ENCODE results near the gene RAB29.
A peak's percentile ranks its signal among the peaks of the same experiment; 100 is the strongest.

Gene RAB29

GRCh38 chr1:205748403-205749233 is 26.7 kb downstream of the RAB29 start:
- peak overlapping the region; percentile 98 for H3K27ac ChIP-seq (replicated peaks)
- H3K4me3 ChIP-seq (replicated peaks; ENCODE audit: insufficient read depth, low read length): peak overlapping the region; percentile 87
- DNase-seq (ENCODE audit: low read depth in 1 of 2, low spot score in 1 of 2): peak in 1 of 2 experiments; percentile 45
- peak; percentile 10; the same call in 1 of the 2 replicates for TF ChIP-seq POLR2AphosphoS5 (IDR thresholded peaks at IDR 0.05; ENCODE audit: low read depth)
- no peak for TF ChIP-seq SPI1 (IDR thresholded peaks at IDR 0.05; ENCODE audit: borderline replicate concordance, low read depth)
- no peaks in the 10 kb centered on the region for H3K27me3 ChIP-seq (ENCODE audit: insufficient read depth, poor library complexity, severe bottlenecking)

GRCh38 chr1:205746757-205747412 is 28.4 kb downstream of the RAB29 start:
- Histone ChIP-seq H3K4me3 (replicated peaks; ENCODE audit: insufficient read depth, low read length) (no peak overlapping the region; the same call in 1 of the 2 replicates), H3K27ac (replicated peaks) (no peak overlapping the region), H3K27me3 (ENCODE audit: insufficient read depth, poor library complexity, severe bottlenecking) (no peaks in the 10 kb centered on the region)
- TF ChIP-seq POLR2AphosphoS5 (IDR thresholded peaks at IDR 0.05; ENCODE audit: low read depth) (peak; percentile 41; the same call in 1 of the 2 replicates), GABPA (IDR thresholded peaks at IDR 0.05; ENCODE audit: low read depth) (no peak), REST (IDR thresholded peaks at IDR 0.05; ENCODE audit: insufficient replicate concordance, low read depth) (no peak)
- no peak for DNase-seq (ENCODE audit: low read depth in 1 of 2, low spot score in 1 of 2)

GRCh38 chr1:205744403-205744802 is 30.9 kb downstream of the RAB29 start:
- no peaks in the 10 kb centered on the region for H3K27me3 ChIP-seq (ENCODE audit: insufficient read depth, poor library complexity, severe bottlenecking)
- DNase-seq (ENCODE audit: low read depth in 1 of 2, low spot score in 1 of 2): no peak
- TF ChIP-seq CTCF (IDR thresholded peaks at IDR 0.05; ENCODE audit: insufficient read depth, low read length): no peak
- TF ChIP-seq GABPA (IDR thresholded peaks at IDR 0.05; ENCODE audit: low read depth): no peak
- no peak for TF ChIP-seq REST (IDR thresholded peaks at IDR 0.05; ENCODE audit: insufficient replicate concordance, low read depth)
- TF ChIP-seq SPI1 (IDR thresholded peaks at IDR 0.05; ENCODE audit: borderline replicate concordance, low read depth): no peak
- no peak for TF ChIP-seq POLR2AphosphoS5 (IDR thresholded peaks at IDR 0.05; ENCODE audit: low read depth)
- H3K4me3 ChIP-seq (replicated peaks; ENCODE audit: insufficient read depth, low read length): no peak overlapping the region
- H3K27ac ChIP-seq (replicated peaks): no peak overlapping the region

GRCh38 chr1:205743977-205744376 is 31.3 kb downstream of the RAB29 start:
- TF ChIP-seq CTCF (IDR thresholded peaks at IDR 0.05; ENCODE audit: insufficient read depth, low read length) (no peak), GABPA (IDR thresholded peaks at IDR 0.05; ENCODE audit: low read depth) (no peak), POLR2AphosphoS5 (IDR thresholded peaks at IDR 0.05; ENCODE audit: low read depth) (no peak), SPI1 (IDR thresholded peaks at IDR 0.05; ENCODE audit: borderline replicate concordance, low read depth) (no peak), REST (IDR thresholded peaks at IDR 0.05; ENCODE audit: insufficient replicate concordance, low read depth) (no peak)
- H3K27me3 ChIP-seq (ENCODE audit: insufficient read depth, poor library complexity, severe bottlenecking): no peaks in the 10 kb centered on the region
- H3K27ac ChIP-seq (replicated peaks): no peak overlapping the region
- DNase-seq (ENCODE audit: low read depth in 1 of 2, low spot score in 1 of 2): no peak
- no peak overlapping the region for H3K4me3 ChIP-seq (replicated peaks; ENCODE audit: insufficient read depth, low read length)
